ENCODE measurements around the gene AP3B1. TPM values are rescaled to one million over a fixed set of nuclear protein-coding genes. Genes with fewer than 3 reads are reported as not detected.

The AP3B1 gene
- total and polyA plus RNA-seq, 2 donors (not counting 1 experiment from before 2014, with no cell fraction given): 50.5 to 66.9 TPM

- Histone ChIP-seq H3K4me3 (replicated peaks in 1 of 4; ENCODE audit: control extremely low read depth in 1 of 4, insufficient read depth in 1 of 4, low read depth in 3 of 4, low read length in 4 of 4) (no peak overlapping the region), H3K27ac (ENCODE audit: insufficient read depth, low read length) (no peak overlapping the region), H3K36me3 (ENCODE audit: control insufficient read depth, insufficient read depth, low read length) (no peaks in the 10 kb centered on the region), H3K79me2 (ENCODE audit: control insufficient read depth, insufficient read depth, low read length) (no peaks in the 10 kb centered on the region), H3K4me2 (ENCODE audit: extremely low read depth, insufficient read depth, low read length) (no peak overlapping the region), H3K4me1 (ENCODE audit: control insufficient read depth, extremely low read depth, insufficient read depth, low read length) (no peaks in the 10 kb centered on the region), H2AFZ (ENCODE audit: low read length) (no peak overlapping the region), H4K20me1 (ENCODE audit: control insufficient read depth, extremely low read depth, insufficient read depth, low read length) (no peaks in the 10 kb centered on the region), H3K9ac (ENCODE audit: insufficient read depth, low read length) (no peak overlapping the region), H3K9me3 (ENCODE audit: control insufficient read depth, insufficient read depth, low read depth, low read length) (no peaks in the 10 kb centered on the region), H3K27me3 (ENCODE audit: control insufficient read depth, insufficient read depth, low read length) (peaks cover 24% of the 10 kb centered on the region)
- no peak for TF ChIP-seq EZH2 (IDR thresholded peaks at IDR 0.05; ENCODE audit: low read length, missing control alignments)
- no peak for TF ChIP-seq CTCF (conservative IDR thresholded peaks at IDR 0.05 in 1 of 2, IDR thresholded peaks at IDR 0.05 in 1 of 2; ENCODE audit: low read depth in 1 of 2, low read length in 2 of 2)
- DNase-seq (ENCODE audit: low read depth in 2 of 2): no peak
These were observed 330.7 kb downstream of the AP3B1 start for GRCh38 chr5:77963795-77964194.

- peaks cover 39% of the 10 kb centered on the region for H3K27me3 ChIP-seq (ENCODE audit: control insufficient read depth, insufficient read depth, low read length)
- no peaks in the 10 kb centered on the region for H3K36me3 ChIP-seq (ENCODE audit: control insufficient read depth, insufficient read depth, low read length)
- no peak for DNase-seq (ENCODE audit: low read depth in 2 of 2)
- H3K4me3 ChIP-seq (replicated peaks in 1 of 4; ENCODE audit: control extremely low read depth in 1 of 4, insufficient read depth in 1 of 4, low read depth in 3 of 4, low read length in 4 of 4): no peak overlapping the region
- no peak for TF ChIP-seq CTCF (conservative IDR thresholded peaks at IDR 0.05 in 1 of 2, IDR thresholded peaks at IDR 0.05 in 1 of 2; ENCODE audit: low read depth in 1 of 2, low read length in 2 of 2)
- TF ChIP-seq EZH2 (IDR thresholded peaks at IDR 0.05; ENCODE audit: low read length, missing control alignments): no peak
- H3K4me2 ChIP-seq (ENCODE audit: extremely low read depth, insufficient read depth, low read length): no peak overlapping the region
- no peaks in the 10 kb centered on the region for H3K4me1 ChIP-seq (ENCODE audit: control insufficient read depth, extremely low read depth, insufficient read depth, low read length)
- H4K20me1 ChIP-seq (ENCODE audit: control insufficient read depth, extremely low read depth, insufficient read depth, low read length): no peaks in the 10 kb centered on the region
- no peaks in the 10 kb centered on the region for H3K79me2 ChIP-seq (ENCODE audit: control insufficient read depth, insufficient read depth, low read length)
- H3K27ac ChIP-seq (ENCODE audit: insufficient read depth, low read length): no peak overlapping the region
- H3K9ac ChIP-seq (ENCODE audit: insufficient read depth, low read length): no peak overlapping the region
- no peaks in the 10 kb centered on the region for H3K9me3 ChIP-seq (ENCODE audit: control insufficient read depth, insufficient read depth, low read depth, low read length)
- H2AFZ ChIP-seq (ENCODE audit: low read length): no peak overlapping the region
These were observed 333.6 kb downstream of the AP3B1 start for GRCh38 chr5:77960863-77961396.

GRCh38 chr5:77960305-77960704 is 334.2 kb downstream of the AP3B1 start:
- DNase-seq (ENCODE audit: low read depth in 2 of 2): no peak
- Histone ChIP-seq H2AFZ (ENCODE audit: low read length) (no peak overlapping the region), H3K79me2 (ENCODE audit: control insufficient read depth, insufficient read depth, low read length) (no peaks in the 10 kb centered on the region), H3K9ac (ENCODE audit: insufficient read depth, low read length) (no peak overlapping the region), H3K4me3 (replicated peaks in 1 of 4; ENCODE audit: control extremely low read depth in 1 of 4, insufficient read depth in 1 of 4, low read depth in 3 of 4, low read length in 4 of 4) (no peak overlapping the region), H3K4me2 (ENCODE audit: extremely low read depth, insufficient read depth, low read length) (no peak overlapping the region), H4K20me1 (ENCODE audit: control insufficient read depth, extremely low read depth, insufficient read depth, low read length) (no peaks in the 10 kb centered on the region), H3K4me1 (ENCODE audit: control insufficient read depth, extremely low read depth, insufficient read depth, low read length) (no peaks in the 10 kb centered on the region), H3K27ac (ENCODE audit: insufficient read depth, low read length) (no peak overlapping the region), H3K36me3 (ENCODE audit: control insufficient read depth, insufficient read depth, low read length) (no peaks in the 10 kb centered on the region), H3K27me3 (ENCODE audit: control insufficient read depth, insufficient read depth, low read length) (peaks cover 38% of the 10 kb centered on the region), H3K9me3 (ENCODE audit: control insufficient read depth, insufficient read depth, low read depth, low read length) (no peaks in the 10 kb centered on the region)
- TF ChIP-seq CTCF (conservative IDR thresholded peaks at IDR 0.05 in 1 of 2, IDR thresholded peaks at IDR 0.05 in 1 of 2; ENCODE audit: low read depth in 1 of 2, low read length in 2 of 2) (no peak), EZH2 (IDR thresholded peaks at IDR 0.05; ENCODE audit: low read length, missing control alignments) (no peak)

Data from fibroblast of lung (primary cell).